GM23338 (cell line): Measurements from ENCODE around the gene APLNR. TPM values are rescaled to one million over a fixed set of nuclear protein-coding genes. Genes with fewer than 3 reads are reported as not detected.

ENCODE experiments used
- ATAC-seq: fragments of 200-7000 bp; cut with Tn5 transposase; 3 replicates; pipeline ENCODE4 v1.9.1; 2020
- DNase-seq: peaks from one replicate; pipeline ENCODE4 v3.0.0-alpha.2; 2015; ENCODE audit warnings: low spot score
- H2AFZ ChIP-seq: fragments of 200-600 bp; sonication (generic); 2 replicates; pipeline ENCODE4 v1.8.0; 2016; ENCODE audit warnings: antibody characterized with exemption, mild to moderate bottlenecking, moderate library complexity
- H3F3A ChIP-seq: fragments of 200-600 bp; sonication (generic); replicated peaks from 2 replicates; pipeline ENCODE4 v1.8.0; 2017; ENCODE audit warnings: antibody characterized with exemption, mixed run types, low read depth
- H3K27ac ChIP-seq: fragments of 200-600 bp; sonication (generic); 2 replicates; pipeline ENCODE4 v1.6.1; 2016; ENCODE audit warnings: low read depth
- H3K27me3 ChIP-seq: fragments of 200-600 bp; sonication (generic); 2 replicates; pipeline ENCODE4 v1.8.0; 2016; ENCODE audit warnings: mild to moderate bottlenecking, mixed run types, moderate library complexity; ENCODE audit not compliant: insufficient read depth
- H3K36me3 ChIP-seq: fragments of 200-600 bp; sonication (generic); 2 replicates; pipeline ENCODE4 v1.8.0; 2016; ENCODE audit warnings: mild to moderate bottlenecking; ENCODE audit not compliant: insufficient read depth
- H3K4me1 ChIP-seq: fragments of 200-600 bp; sonication (generic); 2 replicates; pipeline ENCODE4 v1.8.0; 2016; ENCODE audit warnings: mild to moderate bottlenecking, moderate library complexity; ENCODE audit not compliant: insufficient read depth
- H3K4me2 ChIP-seq: fragments of 200-600 bp; sonication (generic); 2 replicates; pipeline ENCODE4 v1.7.1; 2017; ENCODE audit warnings: mixed run types
- H3K4me3 ChIP-seq: fragments of 200-600 bp; sonication (generic); 2 replicates; pipeline ENCODE4 v1.6.1; 2016; ENCODE audit warnings: mixed run types
- H3K79me2 ChIP-seq: fragments of 200-600 bp; sonication (generic); replicated peaks from 2 replicates; pipeline ENCODE4 v1.8.0; 2017; ENCODE audit warnings: mild to moderate bottlenecking; ENCODE audit not compliant: insufficient read depth
- H3K9me2 ChIP-seq: fragments of 200-600 bp; sonication (generic); 2 replicates; pipeline ENCODE4 v1.8.0; 2017; ENCODE audit not compliant: insufficient read depth
- H4K20me1 ChIP-seq: fragments of 200-600 bp; sonication (generic); replicated peaks from 2 replicates; pipeline ENCODE4 v1.8.0; 2017; ENCODE audit warnings: mild to moderate bottlenecking; ENCODE audit not compliant: insufficient read depth
- H3K27ac Mint-ChIP-seq: 2 replicates; pipeline ENCODE4 v1.8.0; 2020; ENCODE audit warnings: inconsistent platforms, mild to moderate bottlenecking, moderate library complexity, mixed read lengths
- H3K27me3 Mint-ChIP-seq: 3 replicates; pipeline ENCODE4 v1.8.0; 2022; ENCODE audit warnings: low read depth, mild to moderate bottlenecking, moderate library complexity, mixed read lengths, inconsistent platforms; ENCODE audit not compliant: insufficient read depth, poor library complexity
- H3K36me3 Mint-ChIP-seq: 3 replicates; pipeline ENCODE4 v1.8.0; 2021; ENCODE audit warnings: low read depth, mild to moderate bottlenecking, inconsistent platforms, moderate library complexity, mixed read lengths
- H3K4me1 Mint-ChIP-seq: 3 replicates; pipeline ENCODE4 v1.8.0; 2020; ENCODE audit warnings: mild to moderate bottlenecking, inconsistent platforms, mixed read lengths
- H3K4me3 Mint-ChIP-seq: 3 replicates; pipeline ENCODE4 v1.8.0; 2021; ENCODE audit warnings: moderate library complexity, mild to moderate bottlenecking, inconsistent platforms, mixed read lengths
- H3K9me3 Mint-ChIP-seq: 3 replicates; pipeline ENCODE4 v1.8.0; 2020; ENCODE audit warnings: moderate library complexity, mild to moderate bottlenecking, inconsistent platforms, mixed read lengths
- CREB1 ChIP-seq: fragments of 250-450 bp; sonication (Bioruptor Pico); IDR thresholded peaks from 2 replicates; pipeline ENCODE4 v1.5.0; 2020; ENCODE audit warnings: low read depth, mild to moderate bottlenecking, moderate library complexity
- ETS1 ChIP-seq: IDR thresholded peaks from 2 replicates; pipeline ENCODE4 v1.6.1; 2016; ENCODE audit warnings: antibody characterized with exemption
- EZH2 ChIP-seq: fragments of 200-600 bp; sonication (generic); IDR thresholded peaks from one replicate; pipeline ENCODE4 v1.8.0; 2017; ENCODE audit warnings: antibody characterized with exemption, mild to moderate bottlenecking, low read depth; ENCODE audit not compliant: unreplicated experiment
- EZH2phosphoT487 ChIP-seq: fragments of 200-600 bp; sonication (generic); IDR thresholded peaks from one replicate; pipeline ENCODE4 v1.8.1; 2018; ENCODE audit warnings: antibody characterized with exemption; ENCODE audit not compliant: unreplicated experiment
- JUNB ChIP-seq: IDR thresholded peaks from one replicate; pipeline ENCODE4 v1.6.1; 2016; ENCODE audit warnings: antibody characterized with exemption; ENCODE audit not compliant: unreplicated experiment
- NANOG ChIP-seq: IDR thresholded peaks from 2 replicates; pipeline ENCODE4 v1.6.1; 2016; ENCODE audit warnings: antibody characterized with exemption, borderline replicate concordance
- POLR2AphosphoS5 ChIP-seq: IDR thresholded peaks from 2 replicates; pipeline ENCODE4 v1.6.1; 2016; ENCODE audit warnings: antibody characterized with exemption, low read depth
- STAT1 ChIP-seq: IDR thresholded peaks from one replicate; pipeline ENCODE4 v1.6.1; 2016; ENCODE audit warnings: antibody characterized with exemption; ENCODE audit not compliant: unreplicated experiment
- ZNF114 ChIP-seq: fragments of 250-450 bp; sonication (Bioruptor Pico); IDR thresholded peaks from 2 replicates; pipeline ENCODE4 v1.5.0; 2020; ENCODE audit warnings: mild to moderate bottlenecking, moderate library complexity
- ZNF331 ChIP-seq: fragments of 250-450 bp; sonication (Bioruptor Pico); IDR thresholded peaks from 2 replicates; pipeline ENCODE4 v1.5.0; 2020; ENCODE audit warnings: low read depth, mild to moderate bottlenecking, moderate library complexity
- polyA plus RNA-seq: library from polyadenylated mRNA; unstranded; fragments of >200 nt; fragmentation: Nextera tagmentation; extraction: Ambion mirVana; gene quantifications from 2 replicates; pipeline ENCODE4 v1.2.1, GENCODE V29; 2016
- total RNA-seq: library from RNA; depleted of rRNA; stranded (reverse); fragments of >200 nt; shearing (Covaris generic); gene quantifications from 2 replicates; pipeline ENCODE4 v1.2.3, GENCODE V29; 2014
- TF ChIP-seq, protein P1 (sequence below): fragments of 250-450 bp; sonication (Bioruptor Pico); IDR thresholded peaks from 2 replicates; pipeline ENCODE4 v1.5.0; 2020; ENCODE audit warnings: mild to moderate bottlenecking, moderate library complexity
- TF ChIP-seq, protein P2 (sequence below), 2 experiments: fragments of 200-600 bp in 1 of 2; sonication (generic) in 1 of 2; conservative IDR thresholded peaks; 2 replicates each; pipeline versions ENCODE4 v1.5.1 to v1.6.1; 2016 to 2017; ENCODE audit warnings: antibody characterized with exemption in 2 of 2, low read depth in 2 of 2, mild to moderate bottlenecking in 2 of 2, moderate library complexity in 1 of 2
- TF ChIP-seq, protein P3 (sequence below): IDR thresholded peaks from one replicate; pipeline ENCODE4 v1.6.1; 2018; ENCODE audit warnings: antibody characterized with exemption; ENCODE audit not compliant: unreplicated experiment

Gene APLNR
- total and polyA plus RNA-seq, 2 experiments from 2014 or later, result 0.10 TPM; not detected in 1

- DNase-seq, result no peak
- Mint-ChIP-seq H3K4me1 (peaks cover 35% of the 10 kb centered on the region), H3K4me3 (no peak overlapping the region), H3K36me3 (peaks cover 1% of the 10 kb centered on the region; the same call in 1 of the 3 replicates), H3K27ac (no peak overlapping the region), H3K27me3 (peaks cover 11% of the 10 kb centered on the region), H3K9me3 (peaks cover 3% of the 10 kb centered on the region)
- Histone ChIP-seq H3K4me2 (no peak overlapping the region), H2AFZ (no peak overlapping the region), H3K9me2 (peaks cover 31% of the 10 kb centered on the region), H3F3A (0 out of 2 replicates have a peak, but pooled peaks cover 4% of the 10 kb centered on the region), H3K79me2 (no peaks in the 10 kb centered on the region), H4K20me1 (no peaks in the 10 kb centered on the region), H3K4me1 (peaks cover 16% of the 10 kb centered on the region), H3K27me3 (no peaks in the 10 kb centered on the region), H3K27ac (no peak overlapping the region), H3K36me3 (no peaks in the 10 kb centered on the region; the same call in 1 of the 2 replicates), H3K4me3 (no peak overlapping the region)
- no peak for ATAC-seq
- no peak for TF ChIP-seq ETS1
- no peak for TF ChIP-seq POLR2AphosphoS5
- no peak for TF ChIP-seq CREB1 (CRISPR knock-in tag)
- TF ChIP-seq STAT1, result no peak
- TF ChIP-seq ZNF114, result no peak
- TF ChIP-seq NANOG, result no peak
- TF ChIP-seq ZNF331 (CRISPR knock-in tag), result no peak
- TF ChIP-seq, protein P1, sequence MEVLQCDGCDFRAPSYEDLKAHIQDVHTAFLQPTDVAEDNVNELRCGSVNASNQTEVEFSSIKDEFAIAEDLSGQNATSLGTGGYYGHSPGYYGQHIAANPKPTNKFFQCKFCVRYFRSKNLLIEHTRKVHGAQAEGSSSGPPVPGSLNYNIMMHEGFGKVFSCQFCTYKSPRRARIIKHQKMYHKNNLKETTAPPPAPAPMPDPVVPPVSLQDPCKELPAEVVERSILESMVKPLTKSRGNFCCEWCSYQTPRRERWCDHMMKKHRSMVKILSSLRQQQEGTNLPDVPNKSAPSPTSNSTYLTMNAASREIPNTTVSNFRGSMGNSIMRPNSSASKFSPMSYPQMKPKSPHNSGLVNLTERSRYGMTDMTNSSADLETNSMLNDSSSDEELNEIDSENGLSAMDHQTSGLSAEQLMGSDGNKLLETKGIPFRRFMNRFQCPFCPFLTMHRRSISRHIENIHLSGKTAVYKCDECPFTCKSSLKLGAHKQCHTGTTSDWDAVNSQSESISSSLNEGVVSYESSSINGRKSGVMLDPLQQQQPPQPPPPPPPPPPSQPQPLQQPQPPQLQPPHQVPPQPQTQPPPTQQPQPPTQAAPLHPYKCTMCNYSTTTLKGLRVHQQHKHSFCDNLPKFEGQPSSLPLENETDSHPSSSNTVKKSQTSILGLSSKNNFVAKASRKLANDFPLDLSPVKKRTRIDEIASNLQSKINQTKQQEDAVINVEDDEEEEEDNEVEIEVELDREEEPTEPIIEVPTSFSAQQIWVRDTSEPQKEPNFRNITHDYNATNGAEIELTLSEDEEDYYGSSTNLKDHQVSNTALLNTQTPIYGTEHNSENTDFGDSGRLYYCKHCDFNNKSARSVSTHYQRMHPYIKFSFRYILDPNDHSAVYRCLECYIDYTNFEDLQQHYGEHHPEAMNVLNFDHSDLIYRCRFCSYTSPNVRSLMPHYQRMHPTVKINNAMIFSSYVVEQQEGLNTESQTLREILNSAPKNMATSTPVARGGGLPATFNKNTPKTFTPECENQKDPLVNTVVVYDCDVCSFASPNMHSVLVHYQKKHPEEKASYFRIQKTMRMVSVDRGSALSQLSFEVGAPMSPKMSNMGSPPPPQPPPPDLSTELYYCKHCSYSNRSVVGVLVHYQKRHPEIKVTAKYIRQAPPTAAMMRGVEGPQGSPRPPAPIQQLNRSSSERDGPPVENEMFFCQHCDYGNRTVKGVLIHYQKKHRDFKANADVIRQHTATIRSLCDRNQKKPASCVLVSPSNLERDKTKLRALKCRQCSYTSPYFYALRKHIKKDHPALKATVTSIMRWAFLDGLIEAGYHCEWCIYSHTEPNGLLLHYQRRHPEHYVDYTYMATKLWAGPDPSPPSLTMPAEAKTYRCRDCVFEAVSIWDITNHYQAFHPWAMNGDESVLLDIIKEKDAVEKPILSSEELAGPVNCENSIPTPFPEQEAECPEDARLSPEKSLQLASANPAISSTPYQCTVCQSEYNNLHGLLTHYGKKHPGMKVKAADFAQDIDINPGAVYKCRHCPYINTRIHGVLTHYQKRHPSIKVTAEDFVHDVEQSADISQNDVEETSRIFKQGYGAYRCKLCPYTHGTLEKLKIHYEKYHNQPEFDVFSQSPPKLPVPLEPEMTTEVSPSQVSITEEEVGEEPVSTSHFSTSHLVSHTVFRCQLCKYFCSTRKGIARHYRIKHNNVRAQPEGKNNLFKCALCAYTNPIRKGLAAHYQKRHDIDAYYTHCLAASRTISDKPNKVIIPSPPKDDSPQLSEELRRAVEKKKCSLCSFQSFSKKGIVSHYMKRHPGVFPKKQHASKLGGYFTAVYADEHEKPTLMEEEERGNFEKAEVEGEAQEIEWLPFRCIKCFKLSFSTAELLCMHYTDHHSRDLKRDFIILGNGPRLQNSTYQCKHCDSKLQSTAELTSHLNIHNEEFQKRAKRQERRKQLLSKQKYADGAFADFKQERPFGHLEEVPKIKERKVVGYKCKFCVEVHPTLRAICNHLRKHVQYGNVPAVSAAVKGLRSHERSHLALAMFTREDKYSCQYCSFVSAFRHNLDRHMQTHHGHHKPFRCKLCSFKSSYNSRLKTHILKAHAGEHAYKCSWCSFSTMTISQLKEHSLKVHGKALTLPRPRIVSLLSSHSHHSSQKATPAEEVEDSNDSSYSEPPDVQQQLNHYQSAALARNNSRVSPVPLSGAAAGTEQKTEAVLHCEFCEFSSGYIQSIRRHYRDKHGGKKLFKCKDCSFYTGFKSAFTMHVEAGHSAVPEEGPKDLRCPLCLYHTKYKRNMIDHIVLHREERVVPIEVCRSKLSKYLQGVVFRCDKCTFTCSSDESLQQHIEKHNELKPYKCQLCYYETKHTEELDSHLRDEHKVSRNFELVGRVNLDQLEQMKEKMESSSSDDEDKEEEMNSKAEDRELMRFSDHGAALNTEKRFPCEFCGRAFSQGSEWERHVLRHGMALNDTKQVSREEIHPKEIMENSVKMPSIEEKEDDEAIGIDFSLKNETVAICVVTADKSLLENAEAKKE, result no peak
- TF ChIP-seq, protein P2, sequence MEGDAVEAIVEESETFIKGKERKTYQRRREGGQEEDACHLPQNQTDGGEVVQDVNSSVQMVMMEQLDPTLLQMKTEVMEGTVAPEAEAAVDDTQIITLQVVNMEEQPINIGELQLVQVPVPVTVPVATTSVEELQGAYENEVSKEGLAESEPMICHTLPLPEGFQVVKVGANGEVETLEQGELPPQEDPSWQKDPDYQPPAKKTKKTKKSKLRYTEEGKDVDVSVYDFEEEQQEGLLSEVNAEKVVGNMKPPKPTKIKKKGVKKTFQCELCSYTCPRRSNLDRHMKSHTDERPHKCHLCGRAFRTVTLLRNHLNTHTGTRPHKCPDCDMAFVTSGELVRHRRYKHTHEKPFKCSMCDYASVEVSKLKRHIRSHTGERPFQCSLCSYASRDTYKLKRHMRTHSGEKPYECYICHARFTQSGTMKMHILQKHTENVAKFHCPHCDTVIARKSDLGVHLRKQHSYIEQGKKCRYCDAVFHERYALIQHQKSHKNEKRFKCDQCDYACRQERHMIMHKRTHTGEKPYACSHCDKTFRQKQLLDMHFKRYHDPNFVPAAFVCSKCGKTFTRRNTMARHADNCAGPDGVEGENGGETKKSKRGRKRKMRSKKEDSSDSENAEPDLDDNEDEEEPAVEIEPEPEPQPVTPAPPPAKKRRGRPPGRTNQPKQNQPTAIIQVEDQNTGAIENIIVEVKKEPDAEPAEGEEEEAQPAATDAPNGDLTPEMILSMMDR (conservative IDR thresholded peaks at IDR 0.05; ENCODE audit: low read depth in 2 of 2), result no peak
- TF ChIP-seq, protein P3, sequence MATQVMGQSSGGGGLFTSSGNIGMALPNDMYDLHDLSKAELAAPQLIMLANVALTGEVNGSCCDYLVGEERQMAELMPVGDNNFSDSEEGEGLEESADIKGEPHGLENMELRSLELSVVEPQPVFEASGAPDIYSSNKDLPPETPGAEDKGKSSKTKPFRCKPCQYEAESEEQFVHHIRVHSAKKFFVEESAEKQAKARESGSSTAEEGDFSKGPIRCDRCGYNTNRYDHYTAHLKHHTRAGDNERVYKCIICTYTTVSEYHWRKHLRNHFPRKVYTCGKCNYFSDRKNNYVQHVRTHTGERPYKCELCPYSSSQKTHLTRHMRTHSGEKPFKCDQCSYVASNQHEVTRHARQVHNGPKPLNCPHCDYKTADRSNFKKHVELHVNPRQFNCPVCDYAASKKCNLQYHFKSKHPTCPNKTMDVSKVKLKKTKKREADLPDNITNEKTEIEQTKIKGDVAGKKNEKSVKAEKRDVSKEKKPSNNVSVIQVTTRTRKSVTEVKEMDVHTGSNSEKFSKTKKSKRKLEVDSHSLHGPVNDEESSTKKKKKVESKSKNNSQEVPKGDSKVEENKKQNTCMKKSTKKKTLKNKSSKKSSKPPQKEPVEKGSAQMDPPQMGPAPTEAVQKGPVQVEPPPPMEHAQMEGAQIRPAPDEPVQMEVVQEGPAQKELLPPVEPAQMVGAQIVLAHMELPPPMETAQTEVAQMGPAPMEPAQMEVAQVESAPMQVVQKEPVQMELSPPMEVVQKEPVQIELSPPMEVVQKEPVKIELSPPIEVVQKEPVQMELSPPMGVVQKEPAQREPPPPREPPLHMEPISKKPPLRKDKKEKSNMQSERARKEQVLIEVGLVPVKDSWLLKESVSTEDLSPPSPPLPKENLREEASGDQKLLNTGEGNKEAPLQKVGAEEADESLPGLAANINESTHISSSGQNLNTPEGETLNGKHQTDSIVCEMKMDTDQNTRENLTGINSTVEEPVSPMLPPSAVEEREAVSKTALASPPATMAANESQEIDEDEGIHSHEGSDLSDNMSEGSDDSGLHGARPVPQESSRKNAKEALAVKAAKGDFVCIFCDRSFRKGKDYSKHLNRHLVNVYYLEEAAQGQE, result no peak
- TF ChIP-seq JUNB, result no peak
- TF ChIP-seq EZH2, result no peak
- no peak for TF ChIP-seq EZH2phosphoT487
Measured at GRCh38 chr11:57207168-57207567, 29.9 kb downstream of the APLNR start.
